ENCODE measurements around the gene ATP2B2.

Gene ATP2B2

DNA sequence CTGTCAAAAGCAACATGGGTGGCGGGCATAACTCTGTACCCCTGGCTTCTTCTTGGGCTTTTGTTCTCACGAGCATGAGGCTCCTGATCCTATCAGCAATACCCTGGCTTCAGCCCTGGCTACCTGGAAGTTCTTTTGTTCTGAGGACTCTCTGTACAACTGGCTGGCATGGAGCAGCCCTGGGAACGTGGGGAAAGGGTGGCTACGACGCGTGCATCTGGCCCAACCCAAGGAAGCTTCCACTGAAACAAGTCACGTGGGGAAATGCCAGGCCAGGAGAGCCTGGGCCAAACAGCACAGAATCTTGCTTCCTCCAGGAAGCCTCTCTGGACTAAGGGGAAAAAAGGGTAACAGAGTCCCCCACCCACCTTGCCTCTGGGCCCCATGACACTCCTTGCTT is 22.7 kb upstream of the ATP2B2 start:
- DNase-seq: no peak

DNA sequence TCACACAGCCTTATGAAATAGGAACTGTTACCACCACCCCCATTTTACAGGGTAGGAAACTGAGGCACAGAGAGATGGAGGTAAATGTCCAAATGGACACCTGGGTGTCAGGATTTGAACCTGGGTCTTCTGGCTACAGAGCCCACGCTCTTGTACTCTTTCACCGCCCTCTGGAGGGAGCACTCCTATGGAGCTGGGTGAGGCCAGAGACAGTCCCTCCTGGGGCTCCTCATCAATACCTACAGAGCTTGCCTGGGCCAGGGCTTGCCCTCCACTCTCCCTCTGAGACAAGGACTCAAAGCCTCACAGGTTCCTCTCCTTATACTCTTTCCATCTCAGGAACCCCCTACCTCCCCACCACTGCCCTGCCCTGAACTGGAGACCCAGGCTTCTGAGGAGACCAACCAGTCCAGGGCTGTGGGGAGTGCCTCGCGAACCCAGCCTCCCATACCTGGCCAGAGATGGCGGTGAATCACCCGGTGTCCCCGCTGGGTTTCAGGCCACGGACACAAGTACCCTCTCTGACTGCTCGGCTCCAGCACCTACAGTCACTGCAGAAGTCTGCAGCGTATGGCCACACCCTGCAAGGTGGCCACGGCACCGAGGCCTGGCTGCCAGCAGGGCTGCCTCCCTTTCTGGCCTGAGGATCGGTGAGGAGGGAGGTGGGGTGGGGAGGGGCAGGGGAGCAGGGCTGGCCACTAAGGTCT is 22.1 kb upstream of the ATP2B2 start:
- DNase-seq: no peak

DNA sequence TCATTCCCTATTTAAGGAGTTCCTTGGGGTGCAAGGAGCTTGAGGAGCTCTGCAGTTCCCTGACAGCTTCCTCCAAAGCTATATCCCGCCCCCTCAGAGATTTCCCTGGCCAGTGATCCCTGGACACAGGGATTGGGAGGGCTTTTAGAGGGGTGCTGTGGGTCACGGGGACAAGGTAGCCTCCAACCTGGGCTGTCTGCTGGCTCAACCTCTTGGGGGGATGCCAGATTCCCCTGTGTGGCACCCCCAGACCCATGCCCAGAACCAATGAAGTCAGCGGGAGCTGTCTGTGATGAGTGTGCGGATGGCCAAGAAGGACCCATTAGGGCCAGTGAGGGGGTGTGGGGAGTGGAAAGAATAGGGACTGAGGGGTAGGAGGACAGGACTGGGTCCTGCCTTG is 21.0 kb upstream of the ATP2B2 start:
- no peak for DNase-seq

DNA sequence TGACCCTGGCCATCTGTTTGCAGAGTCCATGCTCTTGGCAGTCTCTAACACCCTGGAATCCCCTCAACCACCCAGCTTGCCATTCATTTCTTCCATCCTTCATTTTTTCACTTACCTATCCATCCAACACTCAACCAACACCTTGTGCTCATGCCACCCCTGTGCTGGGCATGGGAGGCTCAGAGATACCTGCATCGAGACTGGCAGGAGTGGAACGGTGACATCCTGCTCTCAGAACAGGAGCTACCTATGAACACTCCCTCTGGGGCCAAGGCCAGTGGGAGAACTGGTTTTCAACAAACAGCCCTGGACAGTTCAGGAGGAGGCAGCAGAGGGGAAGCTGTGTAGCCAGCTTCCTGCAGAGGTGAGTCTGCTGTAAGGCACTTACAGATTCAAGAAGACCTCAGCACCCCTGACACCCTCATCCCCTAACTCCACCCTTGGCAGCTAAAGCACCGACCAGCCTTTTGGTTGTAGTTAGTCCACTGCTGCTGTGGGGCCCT is 19.5 kb upstream of the ATP2B2 start:
- no peak for DNase-seq

DNA sequence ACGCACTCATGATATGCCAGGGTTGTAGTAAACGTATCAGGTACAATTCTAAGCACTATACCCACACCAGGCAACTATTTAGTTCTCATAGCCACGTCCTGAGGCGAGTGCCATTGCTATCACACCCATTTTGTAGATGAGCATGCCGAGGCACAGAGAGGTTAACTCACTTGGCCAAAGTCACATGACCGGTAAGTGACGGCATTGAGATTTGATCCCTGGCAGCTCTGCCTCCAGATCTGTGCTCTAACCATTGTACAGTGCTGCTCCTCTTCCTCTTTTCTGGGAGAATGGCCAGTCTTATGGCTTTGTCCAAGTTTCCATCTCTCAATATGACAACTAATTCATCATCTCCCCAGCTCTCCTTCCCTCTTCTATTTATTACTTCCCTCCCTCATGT is 18.9 kb upstream of the ATP2B2 start:
- no peak for DNase-seq

DNA sequence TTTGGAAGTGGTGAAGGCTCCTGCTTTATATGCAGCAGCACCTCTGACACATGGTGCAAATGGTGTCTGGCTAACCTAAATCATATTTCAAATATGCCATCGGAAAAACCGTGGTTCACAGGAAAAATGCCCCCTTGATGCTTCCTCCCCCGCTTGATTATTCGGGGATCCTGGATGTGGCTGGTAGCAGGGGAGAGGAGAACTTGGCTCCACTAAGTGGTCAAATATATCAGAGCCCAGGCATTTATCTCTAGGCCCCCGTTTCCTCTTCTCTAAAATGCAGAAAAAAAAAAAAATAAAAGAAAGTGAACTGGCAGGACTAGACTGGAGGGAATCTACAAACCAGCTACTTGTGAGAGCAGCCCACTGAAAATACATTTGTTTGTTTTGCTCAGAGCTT is 18.2 kb upstream of the ATP2B2 start:
- DNase-seq: no peak

DNA sequence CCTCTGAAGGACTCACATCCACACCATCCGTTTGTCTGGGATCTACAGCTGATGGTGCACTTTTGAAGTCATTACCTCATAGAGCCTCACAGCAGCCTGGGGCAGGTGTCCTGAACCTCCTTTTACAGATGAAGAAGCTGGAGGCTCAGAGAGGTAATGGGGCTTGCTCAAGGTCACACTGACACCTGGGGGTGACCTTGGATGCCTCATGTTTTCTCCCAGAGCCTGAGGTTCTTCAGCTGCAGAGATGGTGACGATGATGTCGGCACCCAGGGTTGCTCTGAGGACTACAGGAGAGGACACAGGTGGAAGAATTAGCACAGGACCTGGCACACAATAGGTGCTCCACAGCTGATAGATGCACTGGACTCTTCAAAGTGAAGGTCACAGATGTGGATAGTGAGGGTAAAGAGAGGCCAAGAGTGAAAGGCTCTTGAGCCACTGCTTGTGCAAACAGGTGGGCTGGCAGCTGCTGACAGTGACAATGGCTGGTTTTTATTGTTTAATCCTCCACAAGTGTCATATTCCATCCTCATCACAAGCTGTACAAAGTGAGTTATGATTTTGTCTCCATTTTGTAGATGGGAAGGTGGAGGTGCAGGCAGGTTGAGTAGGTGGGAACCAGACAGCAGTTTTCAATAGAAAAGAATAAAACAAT is 17.4 kb upstream of the ATP2B2 start:
- no peak for DNase-seq

DNA sequence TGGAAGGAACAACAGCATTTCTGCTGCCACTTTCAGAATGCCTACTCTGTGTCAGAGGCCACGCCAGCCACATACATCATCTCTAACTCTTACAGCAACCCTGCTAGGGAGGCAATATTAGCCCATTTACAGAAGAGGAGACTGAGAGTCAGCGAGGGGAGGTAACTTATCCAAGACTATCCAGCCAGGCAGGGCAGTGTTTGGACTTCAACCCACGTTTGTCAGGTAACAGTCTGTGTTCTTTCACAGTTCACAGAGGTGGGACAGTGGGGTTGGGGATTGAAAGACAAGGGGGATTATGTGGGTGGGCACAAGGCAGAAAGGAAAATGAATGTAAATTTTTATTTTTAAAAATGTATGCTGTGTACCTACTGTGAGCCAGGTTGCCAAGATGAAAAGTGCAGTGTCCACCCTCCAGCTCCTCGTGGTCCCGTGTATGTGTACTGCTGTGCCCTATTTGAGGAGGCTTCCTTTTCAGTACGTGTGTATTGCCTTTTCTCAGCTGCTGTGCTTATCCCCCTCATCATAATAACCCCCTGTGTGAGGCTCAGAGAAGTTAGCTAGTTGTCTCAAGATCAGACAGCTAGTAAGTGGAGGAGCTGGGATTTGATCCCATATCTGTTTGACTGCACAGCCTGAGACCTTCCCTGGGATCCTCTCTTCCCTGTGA is 16.5 kb upstream of the ATP2B2 start:
- DNase-seq: no peak

DNA sequence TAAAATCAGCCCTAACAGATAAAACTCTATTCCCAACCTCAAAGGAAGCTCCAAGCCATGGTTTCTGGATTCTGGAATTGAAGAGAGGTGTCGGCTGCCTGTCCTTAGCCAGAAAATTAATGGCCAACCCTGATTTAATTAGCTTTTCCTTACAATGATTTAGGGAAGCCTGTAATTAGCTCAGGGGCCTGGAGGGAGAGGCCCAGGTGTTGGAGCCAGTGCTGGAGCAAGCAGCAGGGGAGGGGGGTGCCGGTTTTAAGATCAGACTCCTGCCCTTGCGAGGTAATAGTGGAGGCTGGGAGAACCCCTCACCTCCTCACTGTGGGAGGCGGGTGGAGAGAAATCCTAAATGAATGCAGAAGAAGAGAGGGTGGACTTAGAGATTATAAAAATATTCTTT is 14.7 kb upstream of the ATP2B2 start:
- DNase-seq: no peak

DNA sequence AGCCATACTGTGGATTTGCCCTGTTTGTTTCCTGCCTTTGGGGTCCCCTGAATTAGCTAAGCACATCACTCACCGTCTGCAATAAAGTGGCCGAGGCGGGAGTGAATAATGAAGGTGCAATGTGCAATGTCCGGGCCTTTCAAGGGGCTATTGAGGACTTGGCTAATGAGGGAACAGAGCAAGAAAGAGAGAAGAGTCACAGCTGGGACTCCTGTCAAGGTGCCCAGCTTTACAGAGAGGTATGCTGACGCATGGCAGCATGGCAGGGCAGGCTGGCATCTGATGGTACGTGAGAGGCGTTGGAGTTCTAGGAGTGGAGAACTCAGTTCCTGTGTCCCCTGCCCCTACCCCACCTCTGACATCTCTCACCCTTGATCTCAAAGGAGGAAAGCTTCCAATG is 13.8 kb upstream of the ATP2B2 start:
- DNase-seq: no peak

DNA sequence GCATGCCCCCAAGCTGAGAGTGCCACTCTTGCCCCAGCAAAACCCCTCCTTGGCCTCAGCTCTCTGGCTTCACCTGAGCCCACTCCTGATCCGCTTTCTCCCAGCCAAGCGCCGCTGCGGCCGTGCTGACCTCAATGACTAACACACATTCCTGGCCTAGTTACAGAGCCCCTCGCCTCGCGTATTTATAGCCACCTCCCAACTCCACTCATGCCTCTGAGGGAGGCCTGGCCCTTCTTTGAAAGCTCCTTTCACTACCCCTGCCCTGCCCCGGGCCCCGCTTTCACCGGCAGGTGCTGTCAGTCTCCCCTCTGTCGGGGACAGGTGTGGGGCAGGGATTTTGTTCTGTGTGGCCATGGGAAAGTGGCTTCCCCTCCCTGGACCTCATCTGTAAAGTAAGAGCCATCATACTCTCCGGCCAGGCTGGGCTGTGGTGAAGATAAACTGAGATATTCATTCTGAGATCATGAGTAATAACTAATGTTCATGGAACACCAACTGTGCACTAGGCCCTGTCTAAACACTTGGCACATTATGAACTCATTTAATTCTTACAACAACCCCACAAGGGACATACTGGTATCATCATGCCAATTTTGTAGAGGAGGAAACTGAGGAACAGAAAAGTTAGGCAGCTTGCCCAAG is 13.2 kb upstream of the ATP2B2 start:
- peak; percentile 62 for DNase-seq

DNA sequence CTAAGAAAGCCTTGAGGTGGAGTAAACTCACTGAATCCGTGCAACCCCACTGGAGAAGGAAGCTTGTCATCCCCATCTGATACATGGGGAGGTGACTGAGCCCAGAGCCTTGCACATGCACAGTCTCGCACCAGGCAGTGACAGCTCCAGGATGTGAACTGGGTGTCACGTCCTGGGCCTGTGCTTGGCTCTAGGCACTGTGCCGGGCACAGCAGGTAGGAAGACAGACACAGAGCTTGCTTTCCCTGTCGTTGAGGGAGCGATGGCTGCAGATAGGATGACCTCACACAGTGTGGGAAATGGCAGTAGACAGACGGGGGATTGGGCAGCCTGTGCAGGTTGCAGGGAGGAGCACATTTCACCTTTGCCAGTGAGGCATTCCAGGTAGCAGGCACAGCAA is 12.2 kb upstream of the ATP2B2 start:
- DNase-seq: no peak

DNA sequence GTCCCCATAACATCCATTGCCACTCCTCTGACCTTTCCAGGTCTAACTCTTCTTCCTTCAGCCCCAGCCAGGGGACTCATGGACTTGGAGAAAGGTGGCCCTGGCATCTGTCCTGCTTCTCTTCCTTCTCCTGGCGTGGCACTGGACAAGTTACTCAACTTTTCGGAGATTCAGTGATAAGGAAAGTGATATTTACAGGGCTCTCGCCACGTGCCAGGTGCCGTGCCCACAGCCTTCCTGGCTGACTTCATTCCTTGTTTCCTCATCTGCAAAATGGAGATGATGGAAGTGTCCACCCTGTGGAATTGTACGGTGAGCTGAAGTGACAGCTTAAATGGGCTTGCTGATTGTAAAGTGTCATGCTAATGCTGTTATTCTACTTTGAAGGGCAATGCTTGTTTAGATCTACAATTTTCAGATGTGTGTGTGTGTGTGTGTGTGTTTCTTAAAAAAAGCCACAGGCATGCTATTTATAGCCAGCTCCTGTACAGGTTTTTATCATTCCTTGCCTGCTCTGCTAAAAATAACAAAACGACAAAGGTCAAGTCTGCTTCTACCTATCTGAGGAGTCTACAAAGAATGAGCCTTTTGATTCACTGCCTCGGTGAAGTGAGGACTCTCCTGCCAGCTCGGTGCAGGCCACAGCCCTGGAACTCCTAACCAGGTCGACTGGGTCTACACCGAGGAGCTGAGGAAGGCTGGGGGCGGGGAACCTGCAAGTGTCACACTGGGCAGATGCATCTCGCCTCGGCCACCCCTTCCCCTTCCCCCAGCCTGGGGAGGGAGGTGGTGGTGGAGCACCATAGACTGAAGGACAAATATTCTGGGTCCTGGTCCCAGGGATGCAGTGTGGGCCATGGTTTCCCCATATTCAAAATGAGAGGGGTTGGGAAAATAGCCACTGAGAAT is 11.4 kb upstream of the ATP2B2 start:
- DNase-seq: no peak

DNA sequence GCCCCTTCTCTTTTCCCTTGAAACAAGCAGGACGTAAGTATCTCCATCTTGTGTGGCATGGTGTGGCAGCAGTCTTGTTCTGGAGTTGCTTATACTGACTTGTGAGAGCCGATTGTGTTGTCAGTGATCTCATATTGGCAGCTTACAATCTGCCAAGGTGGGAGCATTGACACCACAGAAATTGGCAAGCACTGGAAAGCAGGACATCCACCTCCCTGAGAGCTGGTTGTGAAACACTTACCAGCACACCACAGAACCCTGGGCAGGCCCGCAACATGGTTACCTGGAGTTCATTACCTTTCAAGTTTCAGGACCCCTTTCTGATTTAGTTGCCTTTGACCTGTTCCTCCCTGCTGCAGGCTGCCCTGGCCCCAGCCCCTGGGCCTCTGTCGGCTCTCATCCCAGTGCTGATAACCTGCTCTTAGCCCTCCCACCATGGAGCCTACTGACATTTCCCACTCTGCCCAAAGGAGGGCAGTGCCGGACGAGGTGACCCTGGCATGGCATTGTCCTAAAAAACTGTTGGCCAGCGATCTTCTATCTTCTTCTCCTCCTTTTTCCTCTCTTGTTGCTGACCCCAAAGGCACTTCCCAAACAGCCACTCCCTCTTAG is 10.6 kb upstream of the ATP2B2 start:
- no peak for DNase-seq

DNA sequence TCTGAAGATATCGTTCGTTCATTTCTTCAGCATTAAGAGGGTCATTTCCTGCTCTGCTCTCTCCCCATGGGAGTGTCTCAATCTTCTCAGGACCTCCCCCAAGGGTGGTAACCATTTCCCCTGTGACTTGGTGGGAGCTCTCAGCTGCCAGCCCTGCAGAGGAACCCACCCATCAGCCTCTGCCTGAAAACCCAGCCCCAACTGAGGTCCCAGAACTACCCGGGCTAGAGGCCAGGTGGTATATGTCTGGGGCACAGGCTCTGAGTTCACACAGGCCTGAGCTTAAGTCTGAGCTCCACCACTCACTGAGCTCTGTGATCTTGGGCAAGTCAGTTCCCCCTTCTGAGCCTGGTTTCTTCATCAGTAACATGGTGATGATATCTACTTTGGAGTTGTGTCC is 10.0 kb upstream of the ATP2B2 start:
- DNase-seq: no peak

DNA sequence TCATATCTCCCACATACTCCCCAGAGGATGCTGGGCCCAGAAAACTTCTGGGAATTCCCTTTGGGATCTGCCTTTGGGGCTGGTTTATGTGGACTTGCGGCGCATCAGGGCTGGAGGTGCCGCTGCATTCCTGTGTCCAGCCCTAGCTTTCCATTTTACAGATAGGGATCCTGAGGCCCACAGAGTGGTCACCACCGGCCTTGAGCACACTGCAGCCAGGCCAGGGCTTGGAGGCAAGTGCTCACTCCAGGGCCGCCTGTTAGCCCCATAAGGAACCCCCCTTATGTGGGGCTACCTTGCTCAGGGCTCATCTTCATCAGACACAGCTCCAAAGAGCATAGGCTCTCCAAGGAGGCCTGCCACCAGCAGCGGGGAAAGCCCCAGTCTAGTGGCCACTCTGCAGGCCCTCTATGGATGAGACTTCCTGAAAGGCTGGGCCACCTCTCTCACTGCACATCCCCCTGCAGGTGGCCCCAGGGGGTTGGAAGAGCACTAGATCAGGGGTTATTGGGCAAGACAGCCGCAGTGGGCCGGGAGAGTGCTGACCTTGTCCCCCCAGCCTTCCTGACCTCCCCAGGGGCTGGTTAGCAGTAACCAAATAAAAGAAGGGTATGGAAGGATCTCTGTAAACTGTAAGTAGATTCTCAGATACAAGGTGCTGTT is 9.2 kb upstream of the ATP2B2 start:
- no peak for DNase-seq

DNA sequence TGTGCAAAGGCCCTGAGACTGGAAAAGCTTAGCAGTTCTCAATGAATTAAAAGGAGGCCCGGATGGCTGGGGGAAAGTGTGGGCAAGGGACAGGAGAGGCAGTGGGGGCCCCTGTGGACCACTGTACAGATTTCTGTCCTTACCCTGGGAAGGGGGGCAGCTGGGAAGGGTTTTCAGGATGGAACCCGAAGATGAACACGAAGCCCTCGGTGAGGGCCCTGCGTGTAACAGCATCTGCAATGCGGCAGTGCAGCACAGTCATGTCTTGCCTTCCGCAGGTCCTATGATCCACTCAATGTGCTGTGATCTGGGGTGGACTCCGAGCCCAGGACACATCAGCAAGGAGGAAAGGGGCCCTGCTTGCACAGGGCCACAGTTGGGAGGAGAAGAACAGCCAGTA is 7.9 kb upstream of the ATP2B2 start:
- no peak for DNase-seq

DNA sequence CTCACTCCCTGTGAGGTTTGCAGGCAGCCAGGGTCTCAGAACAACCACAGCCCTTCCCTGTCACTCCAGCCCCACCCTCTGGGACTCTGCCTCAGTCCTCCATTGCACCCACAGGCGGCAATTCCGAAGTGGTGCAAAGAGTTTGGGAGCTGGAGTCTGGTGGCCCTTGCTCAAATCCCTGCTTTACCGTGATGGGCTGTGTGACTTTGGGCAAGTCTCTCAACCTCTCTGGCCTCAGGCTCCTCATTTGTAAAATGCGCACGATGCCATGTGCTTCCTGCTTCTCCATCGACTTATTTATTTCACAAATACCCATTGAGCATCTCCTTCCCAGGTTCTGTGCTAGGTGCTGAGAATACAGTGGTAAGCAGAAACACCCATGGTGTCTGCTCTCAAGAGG is 7.3 kb upstream of the ATP2B2 start:
- DNase-seq: no peak

DNA sequence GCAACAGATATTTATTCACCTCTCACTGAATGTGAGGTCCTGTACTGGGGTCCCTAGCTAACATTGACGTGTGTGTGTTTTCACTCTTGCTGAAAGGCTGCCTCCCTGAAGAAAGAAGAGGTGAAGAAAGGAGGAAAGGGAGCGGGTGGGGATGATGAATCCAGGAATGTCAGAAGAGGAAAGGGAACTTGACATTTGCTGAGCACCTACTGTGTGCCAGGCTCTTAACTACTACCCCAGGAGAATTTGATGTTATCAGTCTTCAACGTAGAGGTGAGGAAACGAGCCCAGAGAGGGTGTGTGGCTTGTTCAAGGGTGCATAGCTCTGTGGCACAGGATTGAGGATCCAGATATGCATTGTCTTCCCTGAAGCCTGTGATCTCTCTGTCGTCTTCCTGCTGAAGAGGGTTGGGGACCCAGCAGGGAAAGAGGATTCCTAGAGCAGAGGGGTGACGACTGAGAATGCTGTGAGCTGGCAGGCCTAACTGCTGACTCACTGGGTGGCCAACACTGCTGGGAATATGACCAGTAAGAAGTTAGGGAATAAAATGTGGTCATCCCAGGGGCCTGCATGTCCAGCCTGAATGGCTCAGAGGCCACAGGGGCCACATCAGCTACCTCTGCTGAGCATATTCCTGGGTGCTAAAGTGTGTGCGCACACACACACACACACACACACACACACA is 6.6 kb upstream of the ATP2B2 start:
- DNase-seq: no peak

DNA sequence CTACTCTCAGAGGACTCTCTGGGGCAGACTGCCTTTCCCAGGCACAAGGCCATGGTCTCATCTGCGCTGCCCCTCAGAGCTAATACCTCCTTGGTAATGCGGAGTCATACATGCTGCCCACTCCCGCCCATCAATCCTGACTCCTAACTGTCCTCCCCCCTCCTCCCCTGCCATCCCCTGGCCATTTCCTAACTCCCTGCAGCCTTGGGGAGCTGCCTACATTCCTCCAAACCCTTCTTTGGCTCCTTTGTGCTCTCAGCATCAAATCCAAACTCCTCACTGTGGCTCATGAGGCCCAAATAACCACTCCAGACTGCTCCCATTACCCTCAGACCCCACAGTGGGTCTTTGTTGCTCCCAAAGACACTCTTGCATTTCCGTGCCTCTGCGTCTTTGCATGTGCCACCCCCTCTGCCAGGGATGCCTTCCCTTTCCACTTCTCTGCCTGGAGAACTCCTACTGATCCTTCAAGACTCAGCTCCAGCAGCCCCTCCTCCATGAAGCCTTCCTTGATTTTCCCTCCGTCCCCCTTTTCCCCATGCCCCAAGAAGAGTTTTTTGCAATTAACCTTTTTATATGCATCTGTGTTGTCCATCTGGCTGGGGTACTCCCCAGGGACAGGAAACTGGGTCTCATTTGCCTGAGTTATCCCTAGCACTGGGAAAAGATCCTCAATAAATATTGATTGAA is 5.5 kb upstream of the ATP2B2 start:
- DNase-seq: no peak

Data from eye (tissue), 1 donor.